ENCODE data around the gene TOR3A. TPM values are rescaled to one million over a fixed set of nuclear protein-coding genes. Genes with fewer than 3 reads are reported as not detected.

TOR3A gene
- total RNA-seq, 1 experiment from 2014 or later: 70.8 TPM

DNA sequence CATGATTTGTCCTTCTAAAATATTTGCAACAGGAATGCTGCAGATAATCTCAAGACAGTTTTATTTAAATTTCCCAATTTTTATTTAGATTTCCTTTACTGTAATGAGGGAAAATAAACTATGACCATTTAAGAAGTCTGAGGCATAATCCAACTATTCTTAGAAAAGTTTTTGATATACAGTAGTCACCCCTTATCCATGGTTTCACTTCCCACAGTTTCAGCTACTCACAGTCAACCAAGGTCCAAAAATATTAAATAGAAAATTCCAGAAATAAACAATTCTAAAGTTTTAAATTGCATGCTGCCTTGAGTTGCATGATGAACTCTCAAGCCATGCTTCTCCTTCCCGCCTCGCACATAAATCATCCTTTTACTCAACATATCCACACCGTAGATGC lies 33.3 kb downstream of the TOR3A start:
- ChIA-PET CTCF (no interaction called here), POLR2A (ENCODE audit: unreplicated experiment) (no interaction called here)
- DNase-seq: no peak
- no peaks in the 10 kb centered on the region for H3K27me3 ChIP-seq (ENCODE audit: low read length)
- H3F3A ChIP-seq (ENCODE audit: low read length, unreplicated experiment): no peaks in the 10 kb centered on the region
- H3K36me3 ChIP-seq (ENCODE audit: low read depth, low read length): peaks cover 47% of the 10 kb centered on the region
- BruUV-seq (replicated peaks): no TSS peak
- no peaks in the 10 kb centered on the region for H4K20me1 ChIP-seq (ENCODE audit: low read length)
- H3K4me2 ChIP-seq (ENCODE audit: low read length): no peak overlapping the region
- ATAC-seq: no peak
- no peaks in the 10 kb centered on the region for H3K9me2 ChIP-seq (replicated peaks; ENCODE audit: low read length)
- no peaks in the 10 kb centered on the region for H3K4me1 ChIP-seq (ENCODE audit: insufficient read depth, low read length)
- H3K4me3 ChIP-seq (ENCODE audit: low read length): no peak overlapping the region
- no peak overlapping the region for H3K27ac ChIP-seq (ENCODE audit: low read length)
- no peaks in the 10 kb centered on the region for H3K9me3 ChIP-seq (ENCODE audit: low read length)
- no peak overlapping the region for H2AFZ ChIP-seq (ENCODE audit: low read length)
- intact Hi-C loops (cut with micrococcal nuclease): no loop called here
- no peak for TF ChIP-seq EZH2phosphoT487 (IDR thresholded peaks at IDR 0.05; ENCODE audit: borderline replicate concordance, low read length)
- no peak for TF ChIP-seq EZH2 (IDR thresholded peaks at IDR 0.05; ENCODE audit: low read length, unreplicated experiment)
- no peak for TF ChIP-seq CTCF (conservative IDR thresholded peaks at IDR 0.05; ENCODE audit: low read depth, low read length)
- H3K9ac ChIP-seq (ENCODE audit: low read length): no peak overlapping the region
- no peaks in the 10 kb centered on the region for H3K79me2 ChIP-seq (ENCODE audit: low read length)

GRCh38 chr1:179119513-179119912 lies 37.6 kb downstream of the TOR3A start:
- Histone ChIP-seq H3F3A (ENCODE audit: low read length, unreplicated experiment) (no peaks in the 10 kb centered on the region), H3K27me3 (ENCODE audit: low read length) (no peaks in the 10 kb centered on the region), H2AFZ (ENCODE audit: low read length) (no peak overlapping the region), H3K4me3 (ENCODE audit: low read length) (no peak overlapping the region), H3K27ac (ENCODE audit: low read length) (no peak overlapping the region), H3K9me3 (ENCODE audit: low read length) (no peaks in the 10 kb centered on the region), H3K4me1 (ENCODE audit: insufficient read depth, low read length) (peaks cover 7% of the 10 kb centered on the region), H3K9me2 (replicated peaks; ENCODE audit: low read length) (no peaks in the 10 kb centered on the region), H4K20me1 (ENCODE audit: low read length) (no peaks in the 10 kb centered on the region), H3K79me2 (ENCODE audit: low read length) (peaks cover 24% of the 10 kb centered on the region), H3K4me2 (ENCODE audit: low read length) (no peak overlapping the region), H3K9ac (ENCODE audit: low read length) (no peak overlapping the region), H3K36me3 (ENCODE audit: low read depth, low read length) (peaks cover 41% of the 10 kb centered on the region)
- BruUV-seq (replicated peaks): no TSS peak
- TF ChIP-seq CTCF (conservative IDR thresholded peaks at IDR 0.05; ENCODE audit: low read depth, low read length) (no peak), EZH2 (IDR thresholded peaks at IDR 0.05; ENCODE audit: low read length, unreplicated experiment) (no peak), EZH2phosphoT487 (IDR thresholded peaks at IDR 0.05; ENCODE audit: borderline replicate concordance, low read length) (no peak)
- DNase-seq: no peak
- CTCF ChIA-PET: interaction anchor here (2.0 kb wide), 1 partner anchor 174 kb away, joined by 11 read pairs; the partner anchor contains the start of gene SOAT1
- no peak for ATAC-seq
- intact Hi-C loops (cut with micrococcal nuclease): no loop called here
- POLR2A ChIA-PET (ENCODE audit: unreplicated experiment): no interaction called here

- DNase-seq (no peak), ATAC-seq (no peak)
- Histone ChIP-seq H3K27me3 (ENCODE audit: low read length) (no peaks in the 10 kb centered on the region), H3F3A (ENCODE audit: low read length, unreplicated experiment) (no peaks in the 10 kb centered on the region), H3K4me3 (ENCODE audit: low read length) (no peak overlapping the region), H2AFZ (ENCODE audit: low read length) (no peak overlapping the region), H3K4me2 (ENCODE audit: low read length) (no peak overlapping the region), H3K36me3 (ENCODE audit: low read depth, low read length) (peaks cover 40% of the 10 kb centered on the region), H3K9me2 (replicated peaks; ENCODE audit: low read length) (no peaks in the 10 kb centered on the region), H4K20me1 (ENCODE audit: low read length) (no peaks in the 10 kb centered on the region), H3K9ac (ENCODE audit: low read length) (no peak overlapping the region), H3K79me2 (ENCODE audit: low read length) (peaks cover 30% of the 10 kb centered on the region), H3K4me1 (ENCODE audit: insufficient read depth, low read length) (peaks cover 17% of the 10 kb centered on the region), H3K9me3 (ENCODE audit: low read length) (no peaks in the 10 kb centered on the region), H3K27ac (ENCODE audit: low read length) (no peak overlapping the region)
- TF ChIP-seq EZH2 (IDR thresholded peaks at IDR 0.05; ENCODE audit: low read length, unreplicated experiment): no peak
- TF ChIP-seq CTCF (conservative IDR thresholded peaks at IDR 0.05; ENCODE audit: low read depth, low read length): no peak
- no peak for TF ChIP-seq EZH2phosphoT487 (IDR thresholded peaks at IDR 0.05; ENCODE audit: borderline replicate concordance, low read length)
- no TSS peak for BruUV-seq (replicated peaks)
- intact Hi-C loops (cut with micrococcal nuclease): loop anchor here (1.0 to 2.0 kb wide), 2 partner anchors 42 to 74 kb away; no protein-coding TSS in a partner anchor
- ChIA-PET POLR2A (ENCODE audit: unreplicated experiment) (no interaction called here), CTCF (interaction anchor here (0.6 to 2.0 kb wide), 3 partner anchors 41 to 173 kb away, joined by 4 to 11 read pairs (median 6); partner anchors contain the start of gene SOAT1)
Observed at GRCh38 chr1:179120736-179121135, 38.9 kb downstream of the TOR3A start.

Data from PC-3 (cell line).